Fibroblast of mammary gland (primary cell): Measurements from ENCODE around the gene SMNDC1.

Source experiments
- DNase-seq: peaks from one replicate; pipeline ENCODE4 v3.0.0-alpha.2; 2010; ENCODE audit warnings: low read depth
- H3K4me3 ChIP-seq: 2 replicates; pipeline ENCODE4 v1.5.1; 2011; ENCODE audit warnings: low read depth, mild to moderate bottlenecking, low read length, moderate library complexity; ENCODE audit not compliant: control insufficient read depth
- CTCF ChIP-seq: conservative IDR thresholded peaks from 2 replicates; pipeline ENCODE4 v1.5.1; 2011; ENCODE audit warnings: low read depth, low read length, inconsistent platforms; ENCODE audit not compliant: control insufficient read depth, insufficient read depth

Gene SMNDC1

DNA sequence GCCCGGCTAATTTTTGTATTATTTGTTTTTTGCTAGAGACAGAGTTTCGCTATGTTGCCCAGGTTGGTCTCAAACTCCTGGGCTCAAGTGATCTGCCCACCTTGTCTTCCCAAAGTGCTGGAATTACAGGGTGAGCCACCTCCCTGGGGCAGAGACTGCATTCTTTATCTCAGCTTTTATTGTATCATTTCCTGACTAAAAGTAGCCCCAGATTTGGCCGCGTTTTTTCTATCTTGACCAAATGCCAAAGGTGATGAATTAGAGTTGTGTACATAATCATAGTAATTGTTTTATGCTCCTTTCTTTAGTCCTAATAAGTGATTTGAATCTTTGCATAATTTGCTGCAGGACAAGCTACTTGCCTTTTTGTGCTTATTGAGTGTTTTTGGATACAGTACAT lies 3.1 kb upstream of the SMNDC1 start:
- no peak overlapping the region for H3K4me3 ChIP-seq
- no peak for DNase-seq
- no peak for TF ChIP-seq CTCF

DNA sequence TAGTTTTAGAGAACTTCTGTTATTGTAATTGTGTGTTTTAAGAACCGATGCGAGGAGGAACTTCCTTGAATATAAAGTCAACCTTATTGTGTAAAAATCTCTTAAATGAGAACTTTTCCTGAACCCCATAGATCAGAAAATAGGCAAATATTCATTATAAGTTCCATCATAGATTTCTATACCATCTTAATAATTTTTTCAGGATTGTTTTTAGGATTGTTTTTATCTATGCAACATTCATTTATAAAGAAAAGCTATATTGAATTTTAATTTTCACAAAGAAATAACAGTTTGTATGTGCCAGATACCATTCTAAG lies 1.7 kb upstream of the SMNDC1 start:
- H3K4me3 ChIP-seq = peak overlapping the region; percentile 23
- TF ChIP-seq CTCF = no peak
- no peak for DNase-seq

DNA sequence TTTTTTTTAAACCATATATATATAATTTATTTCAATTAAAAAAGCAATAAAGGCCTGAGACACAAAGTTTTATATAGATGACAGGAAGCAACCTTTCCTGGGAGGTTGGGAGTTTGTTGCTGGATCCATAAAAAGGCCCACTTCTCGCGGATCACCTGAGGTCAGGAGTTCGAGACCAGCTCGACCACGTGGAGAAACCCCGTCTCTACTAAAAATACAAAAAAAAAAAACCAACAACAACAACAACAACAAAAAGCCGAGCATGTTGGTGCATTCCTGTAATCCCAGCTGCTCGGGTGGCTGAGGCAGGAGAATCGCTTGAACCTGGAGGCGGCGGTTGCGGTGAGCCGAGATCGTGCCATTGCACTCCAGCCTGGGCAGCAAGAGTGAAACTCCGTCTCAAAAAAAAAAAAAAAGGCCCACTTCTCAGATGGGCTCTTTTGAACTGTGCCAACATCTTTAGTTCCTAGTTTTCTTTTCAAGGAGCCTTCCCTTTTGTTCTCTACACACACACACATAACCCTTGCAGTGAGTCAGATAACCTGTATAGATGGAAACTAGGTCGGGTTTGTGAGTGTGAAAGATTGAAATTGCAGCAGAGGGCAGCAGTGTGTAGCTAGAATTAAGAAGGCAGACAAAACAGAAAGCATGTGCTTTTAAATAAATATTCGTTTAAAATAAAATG lies 1.2 kb upstream of the SMNDC1 start:
- TF ChIP-seq CTCF = peak; percentile 75
- peak; percentile 94 for DNase-seq
- peak overlapping the region; percentile 23 for H3K4me3 ChIP-seq

- no peak for DNase-seq
- peak overlapping the region; percentile 63 for H3K4me3 ChIP-seq
- TF ChIP-seq CTCF = no peak
These were observed 333 bp downstream of the SMNDC1 start for GRCh38 chr10:110304394-110304779.

DNA sequence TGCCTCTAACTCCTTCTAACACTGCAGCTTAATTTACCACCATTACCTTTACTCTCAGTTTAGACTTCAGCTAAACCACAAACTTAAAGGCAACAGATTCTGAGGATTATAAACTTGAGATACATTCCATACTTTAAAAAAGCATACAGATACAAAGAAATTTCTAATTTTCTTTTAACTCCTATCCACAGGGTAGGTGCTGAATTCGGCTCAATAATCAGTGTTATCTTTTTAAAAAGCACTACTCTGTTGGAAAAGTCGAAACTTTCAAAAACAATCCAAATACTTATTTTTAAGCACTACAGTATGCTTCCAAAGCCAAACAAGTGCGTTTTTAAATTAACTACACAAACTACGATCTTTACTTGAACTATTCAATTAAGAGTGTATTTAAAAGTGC lies 1.0 kb downstream of the SMNDC1 start:
- no peak for TF ChIP-seq CTCF
- no peak for DNase-seq
- peak overlapping the region; percentile 63 for H3K4me3 ChIP-seq

GRCh38 chr10:110300486-110300986 lies 4.2 kb downstream of the SMNDC1 start:
- TF ChIP-seq CTCF = no peak
- no peak overlapping the region for H3K4me3 ChIP-seq
- DNase-seq = no peak

DNA sequence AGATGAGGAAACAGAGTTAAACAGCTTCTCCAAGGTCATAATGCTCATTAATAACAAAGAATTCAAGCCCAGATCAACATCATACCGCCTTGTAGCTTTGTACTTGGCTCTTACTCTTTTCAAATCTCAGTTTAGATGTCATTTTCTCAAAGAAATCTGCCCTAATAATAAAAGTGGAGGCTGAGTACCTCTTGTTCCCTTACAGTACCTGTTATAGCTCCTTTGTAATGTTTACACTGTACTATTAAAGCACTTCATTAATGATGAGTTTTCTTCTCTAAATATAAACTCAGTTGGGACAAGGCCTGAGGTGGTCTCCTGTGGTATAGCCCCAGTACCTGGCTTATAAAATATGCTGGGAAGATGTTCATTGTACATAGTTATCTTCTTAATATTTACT lies 7.8 kb downstream of the SMNDC1 start:
- no peak for TF ChIP-seq CTCF
- no peak for DNase-seq
- no peak overlapping the region for H3K4me3 ChIP-seq
